ENCODE data around the gene APOL2. TPM values are rescaled to one million over a fixed set of nuclear protein-coding genes. Genes with fewer than 3 reads are reported as not detected.
A peak's percentile ranks its signal among the peaks of the same experiment; 100 is the strongest.

Gene APOL2
- polyA plus RNA-seq, 1 experiment: 27.8 TPM

DNA sequence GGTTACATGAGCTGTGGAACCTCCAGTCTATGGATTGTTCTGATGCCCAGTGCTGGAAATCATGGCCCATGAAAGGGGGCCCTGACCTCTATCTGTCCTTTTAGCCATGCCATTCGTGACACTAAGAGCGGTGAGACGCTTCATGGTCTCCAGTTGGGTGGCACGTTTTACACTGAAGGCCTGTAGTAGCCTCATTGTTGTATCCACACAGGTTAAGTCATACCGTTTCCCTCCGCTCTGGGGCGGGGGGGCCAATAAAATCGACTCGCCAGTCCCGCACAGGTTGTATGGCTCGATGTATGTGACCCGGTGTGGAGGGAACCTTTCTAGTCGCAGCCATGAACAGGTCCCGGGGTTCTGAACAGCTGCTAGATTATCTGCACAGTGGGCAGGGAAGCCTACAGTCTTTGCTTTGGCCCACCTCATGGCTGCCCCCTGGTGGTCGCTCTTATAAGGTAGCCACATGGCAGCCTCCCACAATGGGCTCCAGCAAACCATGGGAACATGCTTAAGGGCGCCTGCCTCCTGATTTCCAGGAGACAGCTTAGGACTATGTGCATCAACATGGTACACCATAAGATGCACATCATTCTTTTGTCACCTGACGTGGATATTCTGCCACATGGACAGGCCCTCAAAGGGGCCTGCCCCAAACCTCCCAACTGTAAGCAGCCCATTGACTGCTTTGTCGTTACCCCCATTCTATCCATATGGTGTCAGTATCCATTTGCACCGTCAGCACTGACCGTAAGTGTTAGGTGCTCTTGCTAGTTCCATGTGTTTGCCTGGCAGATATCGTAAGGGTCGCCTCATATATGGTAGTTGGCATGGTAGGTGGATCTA, 59.1 kb downstream of the APOL2 start:
- Histone ChIP-seq H3K36me3 (ENCODE audit: control insufficient read depth, insufficient read depth, low read length) (no peaks in the 10 kb centered on the region), H3K27me3 (ENCODE audit: control insufficient read depth, insufficient read depth, low read length) (peaks cover 1% of the 10 kb centered on the region; the same call in 1 of the 2 replicates), H3K4me3 (ENCODE audit: low read depth, low read length) (no peak overlapping the region)
- ChIA-PET POLR2A (no interaction called here), CTCF (interaction anchor here (0.8 to 9.1 kb wide), 22 partner anchors 9 to 553 kb away, joined by 3 to 166 read pairs (median 7); partner anchors contain the start of genes APOL2 and APOL3)
- DNase-seq (ENCODE audit: low read depth): no peak
- TF ChIP-seq, protein P1, sequence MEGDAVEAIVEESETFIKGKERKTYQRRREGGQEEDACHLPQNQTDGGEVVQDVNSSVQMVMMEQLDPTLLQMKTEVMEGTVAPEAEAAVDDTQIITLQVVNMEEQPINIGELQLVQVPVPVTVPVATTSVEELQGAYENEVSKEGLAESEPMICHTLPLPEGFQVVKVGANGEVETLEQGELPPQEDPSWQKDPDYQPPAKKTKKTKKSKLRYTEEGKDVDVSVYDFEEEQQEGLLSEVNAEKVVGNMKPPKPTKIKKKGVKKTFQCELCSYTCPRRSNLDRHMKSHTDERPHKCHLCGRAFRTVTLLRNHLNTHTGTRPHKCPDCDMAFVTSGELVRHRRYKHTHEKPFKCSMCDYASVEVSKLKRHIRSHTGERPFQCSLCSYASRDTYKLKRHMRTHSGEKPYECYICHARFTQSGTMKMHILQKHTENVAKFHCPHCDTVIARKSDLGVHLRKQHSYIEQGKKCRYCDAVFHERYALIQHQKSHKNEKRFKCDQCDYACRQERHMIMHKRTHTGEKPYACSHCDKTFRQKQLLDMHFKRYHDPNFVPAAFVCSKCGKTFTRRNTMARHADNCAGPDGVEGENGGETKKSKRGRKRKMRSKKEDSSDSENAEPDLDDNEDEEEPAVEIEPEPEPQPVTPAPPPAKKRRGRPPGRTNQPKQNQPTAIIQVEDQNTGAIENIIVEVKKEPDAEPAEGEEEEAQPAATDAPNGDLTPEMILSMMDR (IDR thresholded peaks at IDR 0.05; ENCODE audit: insufficient read depth, low read depth, low read length): peak; percentile 93

DNA sequence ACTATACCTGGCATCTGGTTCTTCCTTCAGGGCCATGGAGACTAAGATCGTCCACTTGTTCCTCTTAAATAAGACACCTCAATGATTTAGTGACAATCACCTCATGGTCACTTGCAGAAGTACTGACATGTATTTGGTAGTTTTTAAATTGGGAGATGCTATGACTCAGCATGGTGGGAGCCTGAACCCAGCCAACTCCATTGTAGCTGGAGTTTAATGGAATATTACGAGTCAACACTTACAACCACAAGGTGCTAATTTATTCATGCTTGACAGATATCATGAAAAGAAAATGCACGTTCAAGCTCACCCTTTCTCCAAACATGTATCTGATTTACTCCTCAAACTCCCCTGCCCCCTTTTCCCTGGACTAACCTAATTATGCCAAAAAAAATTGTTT, 62.2 kb downstream of the APOL2 start:
- TF ChIP-seq, protein P1 (IDR thresholded peaks at IDR 0.05; ENCODE audit: insufficient read depth, low read depth, low read length): no peak
- Histone ChIP-seq H3K27me3 (ENCODE audit: control insufficient read depth, insufficient read depth, low read length) (no peaks in the 10 kb centered on the region; the same call in 1 of the 2 replicates), H3K36me3 (ENCODE audit: control insufficient read depth, insufficient read depth, low read length) (no peaks in the 10 kb centered on the region), H3K4me3 (ENCODE audit: low read depth, low read length) (no peak overlapping the region)
- ChIA-PET CTCF (interaction anchor here (1.0 to 9.1 kb wide), 8 partner anchors 13 to 111 kb away, joined by 3 to 166 read pairs (median 4); no protein-coding TSS in a partner anchor), POLR2A (interaction anchor here (0.5 kb wide), 1 partner anchor 599 kb away, joined by 3 read pairs; the partner anchor contains the start of gene IFT27)
- DNase-seq (ENCODE audit: low read depth): no peak

Small RNAs within 50 kb of the gene (small RNA-seq; reads per million reads assigned to genes)
- gene MIR6819 (ENCODE audit: insufficient read length, low read depth, low replicate concordance): not detected

Other genes with a start within 250 kb of the APOL2 start
- 221 and 222 TPM in 2 replicates for gene RBFOX2, start 210.7 kb downstream of the APOL2 start, polyA plus RNA-seq (2011; rRNA removed)
- gene APOL3, start 78.8 kb downstream of the APOL2 start, polyA plus RNA-seq (2011; rRNA removed): 4.9 and 6.7 TPM in 2 replicates
- 0.16 and 0.23 TPM in 2 replicates for gene APOL4, start 37.7 kb downstream of the APOL2 start, polyA plus RNA-seq (2011; rRNA removed)
- 1.5 and 1.9 TPM in 2 replicates for gene APOL1, start 13.6 kb upstream of the APOL2 start, polyA plus RNA-seq (2011; rRNA removed)
- 262 and 340 TPM in 2 replicates for gene MYH9, start 148.4 kb upstream of the APOL2 start, polyA plus RNA-seq (2011; rRNA removed)
- gene TXN2, start 242.1 kb upstream of the APOL2 start, polyA plus RNA-seq (2011; rRNA removed): 139 and 192 TPM in 2 replicates